ENCODE measurements around the gene LDHB.

LDHB gene

GRCh38 chr12:21656905-21657325, 727 bp downstream of the LDHB start:
- TF ChIP-seq CSDC2 (CRISPR knock-in tag; IDR thresholded peaks at IDR 0.05) = no peak
- TF ChIP-seq ARNTL (CRISPR knock-in tag; IDR thresholded peaks at IDR 0.05; ENCODE audit: borderline replicate concordance, low read depth) = no peak
- TF ChIP-seq GLIS3 (CRISPR knock-in tag; IDR thresholded peaks at IDR 0.05) = no peak
- no peak for TF ChIP-seq ZC3H10 (CRISPR knock-in tag; IDR thresholded peaks at IDR 0.05)
- TF ChIP-seq OSR1 (CRISPR knock-in tag; IDR thresholded peaks at IDR 0.05) = no peak
- TF ChIP-seq ZFP30 (CRISPR knock-in tag; IDR thresholded peaks at IDR 0.05) = no peak
- TF ChIP-seq TOX (CRISPR knock-in tag; IDR thresholded peaks at IDR 0.05; ENCODE audit: borderline replicate concordance) = no peak
- no peak for TF ChIP-seq ZNF8 (CRISPR knock-in tag; IDR thresholded peaks at IDR 0.05)
- no peak for TF ChIP-seq ZFP3 (CRISPR knock-in tag; IDR thresholded peaks at IDR 0.05)
- no peak for TF ChIP-seq TSHZ2 (CRISPR knock-in tag; IDR thresholded peaks at IDR 0.05)
- no peak for TF ChIP-seq TCF4 (CRISPR knock-in tag; IDR thresholded peaks at IDR 0.05; ENCODE audit: borderline replicate concordance)
- no peak for TF ChIP-seq SNAI2 (CRISPR knock-in tag; IDR thresholded peaks at IDR 0.05)
- no peak for TF ChIP-seq POU6F1 (CRISPR knock-in tag; IDR thresholded peaks at IDR 0.05; ENCODE audit: borderline replicate concordance, low read depth)
- no peak for TF ChIP-seq BACH2 (CRISPR knock-in tag; IDR thresholded peaks at IDR 0.05; ENCODE audit: borderline replicate concordance)
- no peak for TF ChIP-seq ISL1 (CRISPR knock-in tag; IDR thresholded peaks at IDR 0.05)
- no peak for TF ChIP-seq ESRRG (CRISPR knock-in tag; IDR thresholded peaks at IDR 0.05)
- ATAC-seq = peak; percentile 71

DNA sequence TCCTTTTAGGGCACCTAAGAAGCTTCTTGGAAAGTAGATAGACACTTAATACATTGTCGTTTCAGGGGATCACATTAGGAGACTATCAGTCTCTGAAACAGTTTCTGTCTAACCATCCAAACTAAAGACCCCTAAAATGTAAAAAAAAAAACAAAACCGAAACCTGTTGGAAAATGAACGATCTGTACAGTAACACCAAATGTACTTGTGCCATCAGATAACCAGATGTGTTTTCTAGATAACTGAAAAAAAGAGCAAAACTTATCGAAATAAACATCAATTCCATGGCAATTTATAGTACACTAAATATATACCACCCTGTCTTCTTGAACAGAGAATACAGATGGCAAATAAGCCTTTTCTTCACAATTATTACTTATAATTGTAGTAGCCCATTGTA, 2.1 kb downstream of the LDHB start:
- TF ChIP-seq PPARA (CRISPR knock-in tag; IDR thresholded peaks at IDR 0.05; ENCODE audit: borderline replicate concordance) (no peak), TSHZ2 (CRISPR knock-in tag; IDR thresholded peaks at IDR 0.05) (no peak), RARB (CRISPR knock-in tag; IDR thresholded peaks at IDR 0.05) (no peak), ESRRG (CRISPR knock-in tag; IDR thresholded peaks at IDR 0.05) (no peak), OSR1 (CRISPR knock-in tag; IDR thresholded peaks at IDR 0.05) (no peak), CSDC2 (CRISPR knock-in tag; IDR thresholded peaks at IDR 0.05) (no peak), ISL1 (CRISPR knock-in tag; IDR thresholded peaks at IDR 0.05) (no peak), ZFP3 (CRISPR knock-in tag; IDR thresholded peaks at IDR 0.05) (no peak), TOX (CRISPR knock-in tag; IDR thresholded peaks at IDR 0.05; ENCODE audit: borderline replicate concordance) (no peak), ZC3H10 (CRISPR knock-in tag; IDR thresholded peaks at IDR 0.05) (no peak), ZNF70 (CRISPR knock-in tag; IDR thresholded peaks at IDR 0.05) (no peak), TCF4 (CRISPR knock-in tag; IDR thresholded peaks at IDR 0.05; ENCODE audit: borderline replicate concordance) (no peak), ZNF565 (CRISPR knock-in tag; conservative IDR thresholded peaks at IDR 0.05; ENCODE audit: low read depth) (no peak), ZNF8 (CRISPR knock-in tag; IDR thresholded peaks at IDR 0.05) (no peak), GLIS3 (CRISPR knock-in tag; IDR thresholded peaks at IDR 0.05) (no peak)
- no peak for ATAC-seq

DNA sequence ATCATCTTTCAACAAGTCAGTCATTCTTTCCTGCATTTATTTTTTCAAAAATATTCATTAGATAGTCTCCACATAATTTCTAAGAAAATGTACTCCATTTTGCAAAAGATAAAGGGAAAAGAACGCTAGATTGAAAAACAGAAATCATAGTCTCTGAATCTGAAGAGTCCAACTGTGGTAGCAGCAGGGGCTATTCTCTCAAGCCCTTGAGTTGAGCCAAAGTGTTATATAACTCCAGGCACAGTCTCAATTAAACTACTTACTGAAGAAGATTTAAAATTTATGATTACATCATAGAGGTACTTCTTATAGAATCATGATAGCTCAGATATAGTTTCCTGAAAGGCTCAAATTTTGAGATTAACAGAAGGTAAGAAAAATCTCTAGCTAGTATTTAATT, 5.8 kb downstream of the LDHB start:
- ATAC-seq = no peak
- no peak for TF ChIP-seq ISL1 (CRISPR knock-in tag; IDR thresholded peaks at IDR 0.05)
- TF ChIP-seq CSDC2 (CRISPR knock-in tag; IDR thresholded peaks at IDR 0.05) = no peak
- no peak for TF ChIP-seq ZFP3 (CRISPR knock-in tag; IDR thresholded peaks at IDR 0.05)
- TF ChIP-seq TCF4 (CRISPR knock-in tag; IDR thresholded peaks at IDR 0.05; ENCODE audit: borderline replicate concordance) = no peak
- no peak for TF ChIP-seq OSR1 (CRISPR knock-in tag; IDR thresholded peaks at IDR 0.05)
- TF ChIP-seq, protein P1, sequence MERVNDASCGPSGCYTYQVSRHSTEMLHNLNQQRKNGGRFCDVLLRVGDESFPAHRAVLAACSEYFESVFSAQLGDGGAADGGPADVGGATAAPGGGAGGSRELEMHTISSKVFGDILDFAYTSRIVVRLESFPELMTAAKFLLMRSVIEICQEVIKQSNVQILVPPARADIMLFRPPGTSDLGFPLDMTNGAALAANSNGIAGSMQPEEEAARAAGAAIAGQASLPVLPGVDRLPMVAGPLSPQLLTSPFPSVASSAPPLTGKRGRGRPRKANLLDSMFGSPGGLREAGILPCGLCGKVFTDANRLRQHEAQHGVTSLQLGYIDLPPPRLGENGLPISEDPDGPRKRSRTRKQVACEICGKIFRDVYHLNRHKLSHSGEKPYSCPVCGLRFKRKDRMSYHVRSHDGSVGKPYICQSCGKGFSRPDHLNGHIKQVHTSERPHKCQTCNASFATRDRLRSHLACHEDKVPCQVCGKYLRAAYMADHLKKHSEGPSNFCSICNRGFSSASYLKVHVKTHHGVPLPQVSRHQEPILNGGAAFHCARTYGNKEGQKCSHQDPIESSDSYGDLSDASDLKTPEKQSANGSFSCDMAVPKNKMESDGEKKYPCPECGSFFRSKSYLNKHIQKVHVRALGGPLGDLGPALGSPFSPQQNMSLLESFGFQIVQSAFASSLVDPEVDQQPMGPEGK (CRISPR knock-in tag; IDR thresholded peaks at IDR 0.05; ENCODE audit: borderline replicate concordance) = no peak
- no peak for TF ChIP-seq ZNF70 (CRISPR knock-in tag; IDR thresholded peaks at IDR 0.05)
- TF ChIP-seq TSHZ2 (CRISPR knock-in tag; IDR thresholded peaks at IDR 0.05) = no peak
